Left forelimb (tissue), 1 donor: ENCODE measurements around the gene RIMBP2.
"Not testable (repeated sequence)": the region's sequence is repeated elsewhere in the genome, so short reads cannot be mapped to it uniquely, and the experiment has no call there.

Experiments used
- DNase-seq: peaks from one replicate; pipeline ENCODE4 v3.0.0-alpha.2; 2018; ENCODE audit warnings: low spot score

Gene RIMBP2

GRCh38 chr12:130739571-130739970 lies 23.5 kb upstream of the RIMBP2 start:
- peak; percentile 53 for DNase-seq

- DNase-seq, result not testable (repeated sequence)
Observed at GRCh38 chr12:130738403-130738802, 22.3 kb upstream of the RIMBP2 start.

- DNase-seq, result peak; percentile 17
Observed at GRCh38 chr12:130737731-130738130, 21.6 kb upstream of the RIMBP2 start.

- DNase-seq, result no peak
Observed at GRCh38 chr12:130729344-130729743, 13.2 kb upstream of the RIMBP2 start.

GRCh38 chr12:130728158-130729058 lies 12.3 kb upstream of the RIMBP2 start:
- DNase-seq, result no peak

GRCh38 chr12:130719263-130719859 lies 3.3 kb upstream of the RIMBP2 start:
- peak; percentile 15 for DNase-seq

GRCh38 chr12:130717752-130718151 lies 1.7 kb upstream of the RIMBP2 start:
- peak; percentile 15 for DNase-seq

GRCh38 chr12:130716969-130717366 lies 869 bp upstream of the RIMBP2 start:
- DNase-seq, result peak; percentile 49

GRCh38 chr12:130715150-130715997 lies 725 bp downstream of the RIMBP2 start:
- peak; percentile 65 for DNase-seq

GRCh38 chr12:130714591-130715149 lies 1.4 kb downstream of the RIMBP2 start:
- peak; percentile 68 for DNase-seq

GRCh38 chr12:130714091-130714590 lies 2.0 kb downstream of the RIMBP2 start:
- DNase-seq, result no peak

GRCh38 chr12:130713581-130713991 lies 2.5 kb downstream of the RIMBP2 start:
- DNase-seq, result peak; percentile 45

- peak; percentile 44 for DNase-seq
Observed at GRCh38 chr12:130712346-130713065, 3.6 kb downstream of the RIMBP2 start.

- DNase-seq, result peak; percentile 2
Observed at GRCh38 chr12:130711756-130712155, 4.3 kb downstream of the RIMBP2 start.

GRCh38 chr12:130710733-130711080 lies 5.4 kb downstream of the RIMBP2 start:
- peak; percentile 28 for DNase-seq

GRCh38 chr12:130709971-130710732 lies 5.9 kb downstream of the RIMBP2 start:
- DNase-seq, result peak; percentile 53

- DNase-seq, result peak; percentile 48
Observed at GRCh38 chr12:130709151-130709970, 6.7 kb downstream of the RIMBP2 start.

GRCh38 chr12:130708648-130709047 lies 7.5 kb downstream of the RIMBP2 start:
- peak; percentile 59 for DNase-seq

GRCh38 chr12:130707571-130707891 lies 8.6 kb downstream of the RIMBP2 start:
- peak; percentile 6 for DNase-seq
